ENCODE results near the gene TRPC1.

DNA sequence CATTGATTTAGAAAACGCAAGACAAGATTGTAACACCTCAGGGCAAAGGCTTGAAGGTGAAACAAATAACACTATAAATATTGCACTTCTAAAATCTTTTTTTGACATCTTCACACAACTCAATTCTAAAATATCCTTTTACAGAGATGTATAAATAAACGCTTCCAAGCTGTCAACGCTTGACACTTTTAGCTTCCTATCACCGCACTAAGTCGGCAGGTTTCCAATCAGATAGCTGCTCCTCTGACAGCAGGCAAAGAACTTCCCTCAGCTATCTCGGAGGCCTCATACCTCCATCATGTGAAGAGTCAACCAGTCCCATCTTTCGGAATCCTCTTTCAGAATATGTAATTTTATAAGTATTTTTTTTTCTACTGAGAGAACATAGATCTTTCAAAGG is 94.1 kb downstream of the TRPC1 start:
- TF ChIP-seq, protein P1, sequence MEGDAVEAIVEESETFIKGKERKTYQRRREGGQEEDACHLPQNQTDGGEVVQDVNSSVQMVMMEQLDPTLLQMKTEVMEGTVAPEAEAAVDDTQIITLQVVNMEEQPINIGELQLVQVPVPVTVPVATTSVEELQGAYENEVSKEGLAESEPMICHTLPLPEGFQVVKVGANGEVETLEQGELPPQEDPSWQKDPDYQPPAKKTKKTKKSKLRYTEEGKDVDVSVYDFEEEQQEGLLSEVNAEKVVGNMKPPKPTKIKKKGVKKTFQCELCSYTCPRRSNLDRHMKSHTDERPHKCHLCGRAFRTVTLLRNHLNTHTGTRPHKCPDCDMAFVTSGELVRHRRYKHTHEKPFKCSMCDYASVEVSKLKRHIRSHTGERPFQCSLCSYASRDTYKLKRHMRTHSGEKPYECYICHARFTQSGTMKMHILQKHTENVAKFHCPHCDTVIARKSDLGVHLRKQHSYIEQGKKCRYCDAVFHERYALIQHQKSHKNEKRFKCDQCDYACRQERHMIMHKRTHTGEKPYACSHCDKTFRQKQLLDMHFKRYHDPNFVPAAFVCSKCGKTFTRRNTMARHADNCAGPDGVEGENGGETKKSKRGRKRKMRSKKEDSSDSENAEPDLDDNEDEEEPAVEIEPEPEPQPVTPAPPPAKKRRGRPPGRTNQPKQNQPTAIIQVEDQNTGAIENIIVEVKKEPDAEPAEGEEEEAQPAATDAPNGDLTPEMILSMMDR (conservative IDR thresholded peaks at IDR 0.05) = no peak
- no peak for TF ChIP-seq EZH2 (IDR thresholded peaks at IDR 0.05; ENCODE audit: low read depth)
